ENCODE results near the gene LIPT1.
A peak's percentile ranks its signal among the peaks of the same experiment; 100 is the strongest.
"Not testable (repeated sequence)": the region's sequence is repeated elsewhere in the genome, so short reads cannot be mapped to it uniquely, and the experiment has no call there.

Gene LIPT1

DNA sequence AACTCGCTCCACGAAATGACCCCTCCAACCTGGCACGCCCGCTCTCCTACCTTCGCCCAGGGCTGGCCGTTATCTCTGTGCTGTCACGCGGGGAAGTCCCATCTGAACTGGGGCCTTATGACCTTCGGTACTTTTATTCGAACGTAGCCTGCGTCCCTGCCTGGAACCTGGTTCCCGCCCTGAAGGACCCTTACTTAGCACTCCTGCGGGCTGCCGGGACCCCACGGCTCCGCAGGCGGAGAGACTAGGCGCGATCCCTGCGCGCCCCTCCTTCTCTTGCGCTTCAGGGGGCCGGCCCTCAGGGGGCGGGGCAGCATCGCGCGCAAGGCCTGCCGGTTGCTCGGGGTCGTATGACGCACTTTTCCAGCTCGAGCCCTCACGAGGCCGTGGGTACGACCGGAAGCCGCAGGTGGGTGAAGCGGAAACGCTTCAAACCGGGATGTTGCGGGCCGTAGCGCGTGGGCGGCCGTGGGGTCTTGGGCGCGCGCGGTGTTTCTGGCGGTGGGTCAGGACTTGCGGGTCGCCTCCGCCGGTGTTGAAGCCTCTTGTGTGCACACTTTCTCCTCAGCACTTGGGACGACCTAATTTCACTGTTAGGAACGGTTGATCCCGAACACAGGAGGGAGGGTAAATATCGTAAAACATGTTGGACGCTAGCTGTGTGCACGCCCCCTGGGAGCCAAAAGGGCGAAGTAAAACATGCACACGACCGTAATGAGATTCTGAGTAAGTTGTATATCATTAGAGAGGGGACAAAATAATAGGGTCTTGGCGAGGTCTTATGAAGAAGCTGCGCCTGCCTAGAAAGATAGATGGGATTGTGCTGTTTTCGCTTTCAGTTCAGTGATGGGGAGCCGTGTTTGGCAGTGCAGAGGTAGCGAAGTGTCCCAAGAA lies at the start of gene LIPT1, which contains the start of gene TSGA10:
TSS of gene LIPT1 (plus strand) at position 325 of the 894 bp plus-strand sequence. CDS start 6,991 bp downstream, outside the sequence.
TSS of gene TSGA10 (minus strand) at position 300 of the 894 bp plus-strand sequence. CDS start 45,503 bp downstream, outside the sequence.
- DNase-seq: peak; percentile 94

DNA sequence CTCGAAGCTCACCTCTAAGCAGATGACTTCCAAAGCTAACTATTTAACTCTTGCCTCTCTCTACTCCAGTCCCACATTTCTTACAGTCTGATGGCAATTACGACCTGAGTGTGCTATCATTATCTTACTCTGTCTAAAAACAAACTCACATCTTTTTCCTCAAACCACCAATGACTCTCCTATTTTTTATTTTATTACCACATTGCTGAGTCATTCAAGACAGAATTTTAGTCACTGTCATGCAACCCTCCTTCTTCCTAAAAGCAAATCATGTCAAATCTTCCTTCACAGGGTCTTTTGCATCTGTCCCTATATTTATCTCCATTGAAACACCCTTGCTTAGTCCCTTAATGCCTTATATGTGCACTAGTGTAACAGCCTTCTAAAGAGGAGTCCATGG lies 47.9 kb upstream of the LIPT1 start:
- DNase-seq: no peak

DNA sequence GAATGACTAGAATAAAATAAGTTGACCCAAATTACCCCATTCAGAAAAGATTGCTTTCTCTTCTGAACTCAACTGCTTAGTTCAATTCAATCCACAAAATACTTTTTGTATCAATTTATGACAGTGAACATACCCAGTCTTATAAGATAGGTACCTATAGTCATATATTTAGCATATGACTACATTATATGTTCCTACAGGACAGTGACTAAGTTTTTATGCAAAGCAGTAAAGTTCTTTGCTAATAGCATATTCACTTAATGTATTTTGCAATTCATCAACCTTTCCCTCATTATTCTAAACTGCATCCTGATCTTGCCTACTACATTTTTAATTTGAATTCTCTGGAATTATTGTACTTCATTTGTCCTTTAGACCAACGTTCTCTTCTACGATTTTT lies 43.5 kb upstream of the LIPT1 start:
- DNase-seq: no peak

DNA sequence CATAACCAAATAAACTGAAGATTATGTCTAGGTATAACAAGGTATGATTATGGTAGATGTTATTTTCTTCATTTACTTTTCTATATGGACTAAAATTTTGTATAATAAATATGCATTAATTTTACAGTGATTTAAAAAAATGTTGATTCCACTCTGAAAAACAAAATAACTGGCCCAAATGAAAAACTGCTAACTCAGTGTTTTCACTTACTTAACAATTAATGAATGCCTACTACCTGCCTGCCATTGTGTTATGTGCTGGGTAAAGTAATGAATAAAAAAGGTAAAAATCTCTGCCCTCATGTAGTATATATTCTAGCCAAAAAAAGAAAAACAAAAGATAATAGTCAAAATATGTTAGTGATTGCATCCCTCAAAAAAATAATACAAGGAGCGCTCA lies 42.8 kb upstream of the LIPT1 start:
- DNase-seq: no peak

DNA sequence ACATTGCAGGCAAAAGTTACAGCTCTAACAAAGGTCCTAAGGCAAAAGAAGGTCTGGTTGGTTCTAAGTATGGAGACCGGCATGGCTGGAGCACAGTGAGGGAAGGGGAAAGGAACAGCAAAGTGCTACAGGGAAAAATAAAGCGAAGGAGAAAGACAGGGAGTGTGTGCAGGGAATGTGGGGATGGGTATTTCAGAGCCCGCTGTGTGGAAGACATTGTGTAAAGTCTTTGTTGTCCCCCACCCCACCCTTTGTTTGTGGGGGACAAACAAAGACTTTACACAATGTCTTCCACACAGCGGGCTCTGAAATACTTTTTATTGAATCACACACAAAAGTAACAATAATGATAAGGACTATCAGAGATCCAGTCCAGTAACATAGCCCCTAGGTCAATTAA lies 42.1 kb upstream of the LIPT1 start:
- no peak for DNase-seq

DNA sequence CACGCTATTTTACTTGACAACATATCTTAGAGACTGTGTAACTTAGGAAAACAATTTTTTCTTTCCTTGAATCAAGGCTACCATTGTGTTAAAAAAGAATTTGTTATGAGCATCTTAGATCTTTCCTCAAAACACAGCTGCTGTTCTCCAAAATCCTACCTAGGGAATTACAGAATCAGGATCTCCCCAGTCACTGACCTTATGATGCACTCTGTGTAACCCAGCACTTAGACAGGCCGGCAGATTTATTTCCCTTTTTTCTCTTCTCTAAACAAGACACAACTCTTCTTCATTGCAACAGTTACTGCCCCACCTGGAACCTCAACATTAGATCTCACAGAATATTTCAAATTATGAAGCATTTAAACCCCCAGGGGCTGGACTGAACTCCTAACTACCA lies 26.8 kb upstream of the LIPT1 start:
- no peak for DNase-seq

DNA sequence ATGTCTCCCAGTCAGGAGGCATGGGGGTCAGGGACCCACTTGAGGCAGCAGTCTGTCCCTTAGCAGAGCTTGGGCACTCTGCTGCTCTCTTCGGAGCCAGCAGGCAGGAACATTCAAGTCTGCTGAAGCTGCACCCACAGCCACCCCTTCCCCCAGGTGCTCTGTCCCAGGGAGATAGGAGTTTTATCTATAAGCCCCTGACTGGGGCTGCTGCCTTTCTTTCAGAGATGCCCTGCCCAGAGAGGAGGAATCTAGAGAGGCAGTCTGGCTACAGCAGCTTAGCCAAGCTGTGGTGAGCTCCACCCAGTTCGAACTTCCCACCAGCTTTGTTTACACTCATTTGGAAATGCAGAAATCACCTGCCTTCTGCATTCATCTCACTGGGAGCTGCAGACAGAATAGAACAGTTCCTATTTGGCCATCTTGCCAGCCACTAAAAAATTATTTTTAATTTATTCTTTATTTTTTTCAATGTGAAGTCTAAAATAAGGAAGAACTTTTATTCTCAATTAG lies 19.7 kb upstream of the LIPT1 start:
- DNase-seq: not testable (repeated sequence)

DNA sequence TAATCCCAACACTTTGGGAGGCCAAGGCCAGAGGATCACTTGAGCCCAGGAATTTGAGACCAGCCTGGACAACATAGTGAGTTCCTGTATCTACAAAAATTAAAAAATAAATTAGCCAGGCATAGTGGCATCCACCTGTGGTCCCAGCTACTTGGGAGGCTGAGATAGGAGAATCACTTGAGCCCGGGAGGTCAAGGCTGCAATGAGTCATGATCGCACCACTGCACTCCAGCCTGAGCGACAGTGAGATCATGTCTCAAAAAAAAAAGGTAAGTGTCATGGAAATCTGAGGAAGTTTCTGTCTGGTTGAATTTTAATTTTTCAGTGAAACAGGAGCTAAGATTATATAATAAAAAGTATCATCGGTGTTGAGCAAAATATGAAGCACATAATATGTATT lies 15.8 kb upstream of the LIPT1 start:
- DNase-seq: no peak

DNA sequence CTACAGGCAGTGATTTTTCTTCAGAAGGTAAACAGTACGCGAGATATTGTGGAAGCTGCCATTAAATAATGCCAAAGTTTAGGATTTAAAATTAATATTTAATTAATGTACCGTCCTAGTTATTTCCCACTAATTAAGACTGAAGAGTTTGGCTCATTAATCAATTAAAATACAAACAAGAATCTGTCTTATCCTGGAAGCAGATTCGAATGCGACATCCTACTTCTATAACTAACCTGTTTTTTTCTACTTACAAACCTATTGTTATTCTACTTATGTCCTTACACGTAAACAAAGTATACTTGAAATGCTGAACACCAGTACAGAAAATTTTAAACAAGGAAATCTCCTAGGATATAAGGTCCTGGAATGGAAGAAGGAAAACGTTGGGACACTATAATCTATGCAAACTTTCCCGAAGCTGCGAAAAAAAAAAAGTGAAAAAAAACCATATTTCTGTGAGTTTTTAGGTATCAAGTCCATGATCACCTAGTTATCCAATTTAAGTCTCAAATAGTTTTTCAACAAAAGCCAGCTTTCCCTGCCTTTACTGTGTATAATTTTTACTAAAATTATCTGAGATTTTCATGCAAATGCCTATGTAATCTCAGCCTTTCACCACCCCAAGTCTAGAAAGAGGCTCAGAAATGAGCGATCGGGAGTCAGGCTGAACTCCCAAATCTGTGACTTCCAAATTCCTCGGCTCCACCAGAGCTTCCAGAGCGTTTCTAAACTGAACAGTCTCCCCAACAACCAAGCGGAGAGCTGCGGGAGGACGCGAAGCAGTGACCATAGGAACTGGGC lies 14.5 kb upstream of the LIPT1 start:
- no peak for DNase-seq

DNA sequence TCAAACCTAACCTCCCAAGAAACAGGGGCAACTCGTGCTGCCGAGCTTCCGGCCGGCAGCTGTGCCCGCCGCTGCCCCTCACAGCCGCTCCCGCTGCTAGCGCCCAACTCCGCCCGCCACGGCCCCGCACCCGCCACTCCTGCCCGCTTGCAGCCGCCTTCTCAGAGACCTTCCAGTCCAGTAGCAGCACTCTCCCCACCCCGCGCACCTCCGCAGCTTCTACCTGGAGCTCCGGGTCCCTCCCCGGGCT lies 14.0 kb upstream of the LIPT1 start:
- no peak for DNase-seq

DNA sequence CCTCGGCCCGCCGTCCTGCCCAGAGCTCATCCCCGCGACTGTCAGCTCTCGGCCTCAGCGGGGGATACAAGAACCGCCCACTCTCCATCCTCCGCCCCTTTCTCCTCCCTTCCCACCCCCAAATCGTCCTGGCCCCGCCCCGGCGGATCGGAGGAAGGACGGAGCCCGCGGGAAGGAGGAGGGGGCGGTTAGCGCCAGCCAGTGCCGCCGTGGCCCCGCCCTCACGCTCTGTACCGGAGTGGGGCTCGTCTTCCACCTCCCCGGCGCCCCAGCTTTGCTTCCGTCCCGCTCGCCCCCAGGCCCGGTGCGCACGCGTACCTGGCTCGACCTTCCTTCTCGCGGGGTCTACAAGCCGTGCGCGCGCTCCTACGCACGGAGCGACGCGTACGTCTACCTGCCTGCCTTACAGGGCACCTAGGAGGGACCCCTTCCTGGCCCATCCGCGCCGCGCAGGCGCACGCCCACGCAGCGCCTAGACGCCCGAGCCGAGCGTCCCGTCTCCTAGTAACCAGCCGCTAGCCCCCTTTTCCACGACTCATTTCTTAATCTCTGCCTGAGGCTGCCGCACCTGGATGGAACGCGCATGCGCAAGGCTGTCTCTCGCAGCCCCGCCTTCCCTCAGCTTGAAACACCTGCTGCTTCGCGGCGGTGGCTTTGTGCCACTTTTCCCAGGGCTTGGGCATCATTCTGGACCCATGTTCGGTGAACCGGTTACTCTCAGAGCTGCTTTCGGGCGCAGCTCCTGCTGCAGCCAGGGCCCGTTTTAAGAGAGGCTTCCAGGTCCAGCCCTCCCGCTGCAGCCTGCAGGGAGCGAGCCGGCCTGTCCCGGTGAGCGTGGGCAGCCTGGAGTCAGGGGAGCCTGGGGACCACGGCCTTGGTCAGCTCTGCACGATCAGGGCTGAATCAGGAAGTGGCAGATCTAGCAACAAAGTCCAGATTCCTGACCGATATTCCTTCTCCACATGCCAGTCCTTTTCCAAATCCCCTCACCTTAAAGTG lies 13.4 kb upstream of the LIPT1 start, which contains the start of gene C2orf15:
TSS of gene C2orf15 (plus strand) at position 598 of the 999 bp plus-strand sequence. CDS start 8,852 bp downstream, outside the sequence.
- DNase-seq: peak; percentile 99

DNA sequence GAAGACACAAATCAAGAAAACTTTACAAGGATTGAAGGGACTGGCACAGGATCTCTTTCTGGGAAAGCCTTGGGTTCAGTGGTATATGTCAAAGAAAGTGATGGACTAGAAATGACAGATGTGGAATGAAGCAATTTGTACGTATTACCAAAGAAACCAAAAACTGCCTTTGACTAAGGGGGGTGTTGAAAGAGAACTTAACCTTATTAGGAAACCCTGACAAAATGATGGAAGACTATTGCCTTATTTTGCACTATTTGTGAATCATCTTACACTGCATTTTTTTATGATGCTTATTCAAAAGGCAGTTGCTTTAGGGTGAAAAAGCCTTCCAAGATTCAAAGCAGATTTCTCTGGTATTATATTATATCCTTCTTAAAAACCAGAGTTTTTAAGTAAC lies 4.1 kb upstream of the LIPT1 start:
- DNase-seq: no peak

DNA sequence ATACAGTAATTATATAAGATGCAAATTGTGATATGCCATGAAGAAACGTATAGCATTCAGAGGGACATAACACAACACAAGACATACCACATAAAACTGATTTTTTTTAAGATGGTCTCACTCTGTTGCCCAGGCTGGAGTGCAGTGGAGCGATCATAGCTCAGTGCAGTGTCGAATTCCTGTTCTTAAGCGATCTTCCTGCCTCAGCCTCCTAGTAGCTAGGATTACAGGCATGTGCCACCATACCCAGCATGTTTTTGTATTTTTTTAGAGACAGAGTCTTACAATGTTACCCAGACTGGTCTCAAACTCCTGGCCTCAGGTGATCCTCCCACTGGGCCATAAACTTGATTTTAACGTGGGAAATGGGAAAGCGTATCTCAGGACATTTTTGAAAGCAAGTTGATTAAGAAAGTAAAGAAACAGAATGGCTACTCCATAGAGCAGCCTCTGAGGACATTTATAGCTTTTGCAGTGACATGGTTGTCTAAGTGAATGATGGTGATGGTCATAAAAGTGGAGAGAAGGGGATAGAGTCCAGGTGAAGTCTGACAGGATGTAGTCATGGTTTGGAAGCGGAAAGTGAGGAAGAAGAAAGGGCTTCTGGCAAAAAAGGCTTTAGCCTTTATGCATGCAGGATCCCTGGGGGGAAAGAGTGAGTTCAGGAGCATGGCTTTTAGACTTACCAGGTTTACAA lies 2.4 kb upstream of the LIPT1 start:
- no peak for DNase-seq

DNA sequence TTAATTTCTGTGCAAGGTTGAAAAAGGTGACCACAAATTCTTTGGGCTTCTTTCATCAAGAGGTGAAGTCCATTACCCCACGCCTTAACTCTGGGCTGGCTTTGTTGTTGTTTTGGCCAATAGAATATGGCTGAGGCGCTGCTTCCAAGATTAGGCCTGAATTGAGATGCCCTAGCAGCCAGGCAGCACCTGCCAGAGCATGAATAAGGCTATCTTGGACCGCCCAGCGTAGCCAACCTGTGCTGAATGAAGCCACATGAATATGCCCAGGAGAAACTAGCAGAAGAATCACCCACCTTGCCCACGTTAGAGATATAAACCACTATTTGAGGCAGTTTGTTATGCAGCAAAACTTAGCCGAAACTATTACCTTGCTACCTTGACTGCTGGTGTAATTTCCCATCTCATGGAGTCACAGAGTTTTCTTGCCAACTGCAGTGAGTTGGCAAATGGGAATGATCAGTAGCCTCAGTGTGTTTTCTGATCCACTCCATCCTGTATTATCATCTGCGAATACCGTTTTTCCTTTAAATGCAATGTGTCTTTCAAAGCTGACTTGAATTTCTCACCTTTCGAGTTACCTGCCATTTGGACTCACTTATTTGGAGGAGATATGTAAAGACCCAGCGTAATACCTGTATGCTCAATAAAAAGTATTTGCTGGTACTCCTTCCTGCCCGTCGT lies 704 bp upstream of the LIPT1 start:
- DNase-seq: no peak

DNA sequence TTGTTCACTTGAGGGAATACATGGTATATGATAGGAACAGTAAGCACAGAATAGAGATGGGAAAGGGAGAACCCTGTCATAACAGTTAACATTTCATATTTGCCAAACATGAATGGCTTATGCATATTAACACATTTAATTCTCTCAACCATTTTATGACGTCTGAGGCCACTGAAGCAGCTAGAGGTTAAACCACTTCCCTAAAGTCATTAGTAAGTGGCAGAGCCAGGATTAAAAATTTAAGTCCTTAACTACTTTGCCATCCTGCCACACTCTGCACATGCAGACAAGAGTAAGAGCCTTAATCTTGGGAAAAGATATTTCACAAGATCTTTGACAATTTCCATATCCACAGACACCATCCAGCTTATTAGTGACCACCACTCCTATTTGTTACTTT lies 2.1 kb downstream of the LIPT1 start:
- no peak for DNase-seq

DNA sequence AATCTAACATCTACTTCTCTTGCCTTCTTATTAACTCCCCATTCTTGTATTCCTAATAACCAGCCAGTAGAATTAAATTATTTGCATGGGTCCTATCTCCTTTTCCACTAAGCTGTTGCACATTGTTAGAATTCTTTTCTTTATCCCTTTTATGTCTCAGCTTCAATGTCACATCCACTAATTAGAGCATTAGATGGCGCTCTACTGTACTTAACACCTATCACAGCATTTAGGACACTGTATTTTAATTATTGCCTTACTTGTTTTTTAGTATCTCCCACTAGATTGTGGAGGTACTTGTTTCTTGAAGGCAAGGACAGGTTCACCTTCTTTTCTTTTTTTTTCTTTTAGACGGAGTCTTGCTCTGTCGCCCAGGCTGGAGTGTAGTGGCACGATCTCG lies 3.8 kb downstream of the LIPT1 start:
- DNase-seq: no peak

DNA sequence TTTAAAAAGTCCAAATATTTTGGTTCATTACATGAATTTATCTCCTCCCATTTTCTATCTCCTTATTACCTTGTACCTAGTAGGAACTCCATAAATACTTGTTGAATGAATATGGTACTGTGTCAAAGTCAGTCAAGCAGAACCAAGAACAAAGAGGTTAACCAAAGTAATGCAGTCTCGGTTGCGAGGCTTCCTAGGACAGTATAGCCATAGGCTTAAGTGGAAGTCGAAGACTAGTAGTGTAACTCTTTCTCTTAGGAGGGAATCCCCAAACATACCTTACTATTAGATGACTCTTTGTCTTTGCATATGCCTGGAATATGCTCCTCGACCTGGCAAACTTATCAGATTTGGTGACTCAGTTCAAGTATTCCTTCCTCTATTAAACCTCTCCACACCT lies 4.8 kb downstream of the LIPT1 start:
- no peak for DNase-seq

DNA sequence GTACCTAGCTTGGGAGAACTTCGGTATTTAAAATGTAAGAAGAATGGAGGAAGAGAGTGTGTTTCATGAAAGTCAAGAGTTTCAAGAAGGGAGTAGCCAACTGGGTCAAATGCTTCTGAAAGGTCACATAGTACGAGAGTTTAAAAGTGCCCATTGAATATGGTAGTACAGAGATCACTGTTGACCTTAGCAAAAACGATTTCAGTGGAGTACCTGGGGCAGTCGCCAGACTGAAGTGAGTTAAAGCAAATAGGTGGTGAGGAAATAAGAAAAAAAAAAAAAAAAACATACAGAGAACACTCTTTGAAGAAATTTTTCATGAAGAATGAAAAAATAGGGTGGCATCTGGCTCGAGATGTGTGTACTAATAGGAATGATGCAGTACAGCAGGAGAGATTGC lies 11.5 kb downstream of the LIPT1 start:
- DNase-seq: no peak

DNA sequence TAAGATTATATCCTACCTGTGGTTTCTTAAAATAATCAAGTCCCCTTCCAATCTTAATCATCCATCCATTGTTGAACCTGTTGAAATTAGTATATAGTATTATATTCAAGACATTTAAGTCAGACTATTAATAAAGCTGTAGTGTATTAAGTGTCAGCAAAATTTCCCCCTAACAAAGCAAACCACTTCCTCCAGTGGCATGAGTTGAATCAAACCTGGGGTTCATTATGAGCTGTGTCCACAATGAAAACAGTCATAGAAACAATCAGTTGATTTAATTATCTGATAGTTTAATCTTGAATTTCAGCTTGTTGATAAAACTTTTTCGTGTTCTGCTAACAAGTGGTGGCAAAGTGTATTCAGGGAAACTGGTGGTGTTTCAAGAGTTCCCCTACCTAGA lies 14.8 kb downstream of the LIPT1 start:
- DNase-seq: no peak

DNA sequence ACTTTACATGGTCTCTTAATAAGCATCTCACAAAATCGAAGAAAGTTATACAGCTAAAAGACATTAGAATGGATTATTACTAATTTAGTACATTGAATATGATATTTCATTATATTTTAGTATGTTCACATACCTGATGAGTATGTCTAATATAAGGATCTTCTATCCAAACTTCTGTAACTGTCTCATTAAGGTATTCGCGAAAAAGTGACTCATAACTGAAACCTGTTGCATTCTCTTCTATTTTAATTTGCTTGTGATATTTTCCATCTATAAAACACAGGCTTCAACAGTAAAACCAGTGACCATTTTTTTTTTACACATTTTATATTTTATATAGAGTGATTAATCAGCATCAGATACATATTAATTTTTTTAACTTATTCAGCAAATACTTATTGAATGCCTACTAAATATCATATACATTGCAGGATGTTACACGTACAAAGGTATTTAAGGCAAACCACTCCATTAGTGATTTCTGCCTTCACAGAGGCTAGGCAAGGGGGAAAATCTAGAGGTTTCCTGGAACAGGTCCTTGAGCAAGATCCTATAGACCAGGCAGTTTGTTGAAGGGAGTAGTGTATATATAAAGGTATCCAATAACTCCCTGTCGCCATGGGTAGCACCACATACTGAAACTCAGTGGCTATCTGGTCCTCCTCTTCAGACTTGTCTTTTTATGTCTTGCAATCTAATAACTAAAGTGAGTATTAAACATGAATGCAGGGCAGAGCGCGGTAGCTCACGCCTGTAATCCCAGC lies 16.8 kb downstream of the LIPT1 start:
- DNase-seq: no peak
